Activated CD8-positive, alpha-beta memory T cell treated with anti-CD3 and anti-CD28 coated beads, Interleukin-2, amount 50 U/mL, for 24 hours (primary cell): Measurements from ENCODE around the gene MEG3.
"Not testable (repeated sequence)": the region's sequence is repeated elsewhere in the genome, so short reads cannot be mapped to it uniquely, and the experiment has no call there.

Experiments used
- DNase-seq: peaks from one replicate; pipeline ENCODE4 v3.0.0-alpha.2; 2020; ENCODE audit errors: extremely low read depth

Gene MEG3

GRCh38 chr14:100788942-100789341 lies 37.0 kb upstream of the MEG3 start:
- no peak for DNase-seq

- no peak for DNase-seq
These were observed 36.2 kb upstream of the MEG3 start for GRCh38 chr14:100789460-100790417.

GRCh38 chr14:100790502-100791347 lies 35.2 kb upstream of the MEG3 start:
- no peak for DNase-seq

DNA sequence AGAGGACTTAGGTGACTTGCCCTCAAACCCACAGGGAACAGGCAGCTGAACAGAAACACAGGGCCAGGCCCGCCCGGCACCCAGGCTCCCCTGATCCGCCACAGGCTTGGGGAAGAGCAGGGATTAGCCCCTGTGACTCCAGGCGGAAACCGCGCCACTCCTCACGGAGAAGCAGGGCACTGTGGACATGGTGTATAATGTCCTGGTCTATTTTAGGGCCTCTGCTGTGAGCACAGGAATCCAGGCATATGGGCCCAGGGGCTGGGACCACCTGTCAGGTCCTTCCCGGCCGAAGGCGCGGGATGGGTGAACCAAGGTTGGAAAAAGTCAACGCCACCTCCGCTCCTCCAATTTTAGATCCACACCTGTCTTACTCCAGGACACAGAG lies 34.6 kb upstream of the MEG3 start:
- DNase-seq = no peak

DNA sequence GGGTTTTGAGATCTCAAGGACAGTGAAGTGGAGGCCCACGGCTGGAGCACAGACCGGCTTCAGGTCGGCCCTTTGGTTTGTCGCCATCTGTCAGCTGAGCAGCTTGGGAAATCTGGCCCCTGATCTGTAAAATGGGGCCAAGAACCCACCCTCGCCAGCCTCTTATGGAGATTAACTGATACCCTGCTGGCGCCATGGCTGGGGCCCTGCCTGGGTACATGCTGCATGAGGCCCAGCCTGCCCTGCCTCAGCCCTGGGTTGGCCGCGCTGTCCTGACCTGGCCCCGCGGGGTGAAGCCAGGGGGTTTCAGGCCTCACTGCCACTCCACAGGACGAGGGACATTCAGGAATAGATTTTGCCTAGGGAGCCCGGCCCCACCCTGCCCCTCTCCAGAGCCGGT lies 33.9 kb upstream of the MEG3 start:
- no peak for DNase-seq

DNA sequence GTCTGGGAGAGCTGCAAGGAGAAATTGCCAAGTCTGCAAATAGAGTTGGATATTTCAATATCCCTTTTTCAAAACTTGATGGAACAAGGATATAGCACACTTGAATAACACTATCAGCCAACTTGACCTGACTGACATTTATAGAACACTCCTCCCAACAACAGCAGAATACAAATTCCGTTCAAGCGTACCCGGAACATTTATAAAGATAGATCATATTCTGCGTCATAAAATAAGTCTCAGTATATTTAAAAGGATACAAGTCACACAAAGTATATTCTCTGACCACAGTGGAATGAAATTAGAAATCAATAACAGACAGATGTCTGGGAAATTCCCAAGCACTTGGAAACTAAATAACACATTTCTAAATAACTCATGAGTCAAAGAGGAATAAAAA lies 29.0 kb upstream of the MEG3 start:
- no peak for DNase-seq

- no peak for DNase-seq
These were observed 25.9 kb upstream of the MEG3 start for GRCh38 chr14:100800041-100800440.

GRCh38 chr14:100801433-100801832 lies 24.5 kb upstream of the MEG3 start:
- DNase-seq = not testable (repeated sequence)

- no peak for DNase-seq
These were observed 23.7 kb upstream of the MEG3 start for GRCh38 chr14:100802179-100802578.

DNA sequence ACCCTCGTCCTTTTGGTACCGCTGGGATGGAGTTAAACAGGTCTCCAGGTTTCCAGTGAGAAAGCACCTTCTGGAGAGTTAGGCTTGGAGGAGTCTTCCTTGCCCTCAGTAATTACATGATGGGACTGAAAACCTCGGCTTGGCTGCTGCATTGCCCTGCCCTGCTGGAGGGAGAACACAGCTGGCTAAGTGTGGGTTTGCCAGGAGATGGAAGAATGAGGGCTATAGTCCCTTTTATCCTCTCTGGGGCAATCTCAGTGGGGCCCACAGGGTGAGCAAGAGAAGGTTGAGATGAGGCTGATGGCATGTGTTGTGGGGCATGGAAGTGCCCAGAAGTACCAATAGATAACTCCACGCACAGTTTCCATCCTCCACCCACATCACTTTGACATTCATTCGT lies 23.2 kb upstream of the MEG3 start:
- no peak for DNase-seq

DNA sequence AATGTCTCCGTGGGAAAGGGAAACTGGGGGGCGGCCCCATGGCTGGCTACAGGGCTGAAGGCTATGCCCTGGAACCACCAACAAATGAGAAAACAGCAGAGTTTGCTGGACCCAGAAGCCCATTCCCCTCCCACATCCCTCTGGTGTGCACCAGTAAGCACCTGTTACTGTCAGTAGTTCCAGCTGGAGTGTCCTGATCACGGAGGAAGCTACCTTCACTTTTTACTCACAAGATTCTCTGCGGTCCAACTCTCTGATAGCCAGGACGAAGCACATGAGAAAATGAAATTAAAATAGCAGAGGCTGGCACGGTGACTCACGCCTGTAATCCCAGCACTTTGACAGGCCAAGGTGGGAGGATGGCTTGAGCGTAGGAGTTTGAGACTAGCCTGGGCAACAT lies 22.7 kb upstream of the MEG3 start:
- DNase-seq = no peak

- no peak for DNase-seq
These were observed 22.2 kb upstream of the MEG3 start for GRCh38 chr14:100803676-100804075.

GRCh38 chr14:100804138-100804537 lies 21.8 kb upstream of the MEG3 start:
- DNase-seq = no peak

DNA sequence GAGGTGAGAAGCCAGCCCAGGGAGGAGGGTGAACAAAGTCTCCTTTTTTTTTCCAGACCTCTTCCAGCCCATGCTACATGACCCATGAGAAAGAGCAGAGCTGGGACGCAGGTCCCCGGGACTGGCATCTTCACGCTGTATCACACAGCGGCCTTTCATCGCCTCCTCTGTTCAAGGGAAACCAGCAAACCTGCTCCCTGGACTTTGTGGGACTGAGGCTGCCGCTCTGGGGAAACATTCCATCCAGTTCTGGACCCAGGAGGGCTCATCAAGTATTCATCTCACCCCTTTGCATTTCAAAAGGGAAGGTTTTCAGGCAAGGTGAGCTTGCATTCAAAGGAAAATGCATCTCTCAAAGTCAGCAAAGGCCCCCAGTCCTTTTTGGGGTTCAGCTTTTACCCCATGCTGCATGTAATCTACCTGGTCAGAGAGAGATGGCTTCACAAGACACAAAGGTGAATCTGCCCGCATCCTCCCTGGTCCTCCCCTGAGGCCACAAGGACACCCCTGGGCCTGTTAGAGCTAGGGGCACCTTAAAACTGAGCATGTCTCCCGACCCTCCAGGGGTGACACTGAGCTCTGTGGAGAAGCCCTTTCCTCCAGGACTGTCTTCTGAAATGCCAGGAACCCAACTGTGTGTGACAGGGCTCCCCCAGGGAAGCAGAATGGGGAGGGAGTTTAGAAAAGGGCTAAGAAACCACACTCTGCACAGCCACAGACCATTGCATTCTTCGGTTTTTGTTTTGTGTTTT lies 21.2 kb upstream of the MEG3 start:
- no peak for DNase-seq

GRCh38 chr14:100806386-100806785 lies 19.5 kb upstream of the MEG3 start:
- no peak for DNase-seq

DNA sequence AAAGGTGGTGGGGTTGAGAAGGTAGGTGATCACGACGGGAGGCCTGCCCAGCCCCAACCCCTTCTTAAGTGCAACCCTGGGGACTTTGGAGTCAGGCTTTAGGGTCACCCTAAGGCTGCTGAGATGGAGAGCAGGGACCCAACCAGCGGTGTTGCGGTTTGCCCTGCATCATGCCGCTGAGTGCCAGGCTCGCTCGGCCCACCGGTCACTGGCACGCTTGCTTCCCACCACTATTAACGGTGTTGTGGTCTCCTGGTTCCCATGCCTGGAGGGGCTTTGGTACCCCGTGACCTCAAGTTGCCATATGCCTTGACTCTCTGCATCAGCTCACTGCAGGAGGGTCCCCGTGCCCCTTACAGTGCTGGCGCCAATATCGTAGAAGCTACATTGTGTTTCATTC lies 18.4 kb upstream of the MEG3 start:
- DNase-seq = no peak

- no peak for DNase-seq
These were observed 17.8 kb upstream of the MEG3 start for GRCh38 chr14:100807979-100808734.

GRCh38 chr14:100810435-100810834 lies 15.5 kb upstream of the MEG3 start:
- no peak for DNase-seq

GRCh38 chr14:100810861-100811461 lies 15.0 kb upstream of the MEG3 start:
- DNase-seq = no peak

GRCh38 chr14:100813291-100813690 lies 12.6 kb upstream of the MEG3 start:
- no peak for DNase-seq
